WTC11 (cell line): ENCODE results near the gene CST9L.

Experiments
- CREB1 ChIP-seq: sonication (generic); formaldehyde crosslinking; IDR thresholded peaks from 2 replicates; pipeline ENCODE4 v1.8.0; 2023; ENCODE audit warnings: mild to moderate bottlenecking, missing genetic modification reagents
- FOXJ3 ChIP-seq: sonication (generic); formaldehyde crosslinking; IDR thresholded peaks from 2 replicates; pipeline ENCODE4 v1.9.0; 2021; ENCODE audit warnings: missing genetic modification reagents, mild to moderate bottlenecking, borderline replicate concordance
- GRHL2 ChIP-seq: fragments of 250-450 bp; sonication (Bioruptor Pico); IDR thresholded peaks from 2 replicates; pipeline ENCODE4 v1.8.0; 2022; ENCODE audit warnings: mild to moderate bottlenecking, moderate library complexity; ENCODE audit not compliant: insufficient replicate concordance, severe bottlenecking
- IRF2 ChIP-seq: sonication (generic); formaldehyde crosslinking; IDR thresholded peaks from 2 replicates; pipeline ENCODE4 v1.8.0; 2022; ENCODE audit warnings: low read depth, missing genetic modification reagents, borderline replicate concordance
- NFATC4 ChIP-seq: fragments of 250-450 bp; sonication (Bioruptor Pico); IDR thresholded peaks from 2 replicates; pipeline ENCODE4 v1.9.0; 2021; ENCODE audit warnings: mild to moderate bottlenecking
- PRRX2 ChIP-seq: fragments of 250-450 bp; sonication (Bioruptor Pico); IDR thresholded peaks from 2 replicates; pipeline ENCODE4 v1.8.0; 2021; ENCODE audit warnings: mild to moderate bottlenecking
- ZBTB21 ChIP-seq: sonication (generic); formaldehyde crosslinking; IDR thresholded peaks from 2 replicates; pipeline ENCODE4 v1.8.1; 2023; ENCODE audit warnings: mild to moderate bottlenecking, missing genetic modification reagents, borderline replicate concordance
- ZNF219 ChIP-seq: sonication (generic); formaldehyde crosslinking; IDR thresholded peaks from 2 replicates; pipeline ENCODE4 v1.8.0; 2023; ENCODE audit warnings: missing genetic modification reagents, mild to moderate bottlenecking, borderline replicate concordance
- TF ChIP-seq, protein P1 (sequence below): fragments of 200-600 bp; IDR thresholded peaks from 2 replicates; pipeline ENCODE4 v1.8.0; 2022; ENCODE audit warnings: antibody characterized with exemption
- TF ChIP-seq, protein P2 (sequence below): sonication (generic); formaldehyde crosslinking; IDR thresholded peaks from 2 replicates; pipeline ENCODE4 v1.8.1; 2022; ENCODE audit warnings: missing genetic modification reagents, borderline replicate concordance
- TF ChIP-seq, protein P3 (sequence below): fragments of 250-450 bp; sonication (Bioruptor Pico); IDR thresholded peaks from 2 replicates; pipeline ENCODE4 v2.1.2; 2022; ENCODE audit warnings: mild to moderate bottlenecking, moderate library complexity
- TF ChIP-seq, protein P4 (sequence below): sonication (generic); formaldehyde crosslinking; IDR thresholded peaks from 2 replicates; pipeline ENCODE4 v1.8.1; 2023; ENCODE audit warnings: mild to moderate bottlenecking, missing genetic modification reagents, moderate library complexity

DNA sequence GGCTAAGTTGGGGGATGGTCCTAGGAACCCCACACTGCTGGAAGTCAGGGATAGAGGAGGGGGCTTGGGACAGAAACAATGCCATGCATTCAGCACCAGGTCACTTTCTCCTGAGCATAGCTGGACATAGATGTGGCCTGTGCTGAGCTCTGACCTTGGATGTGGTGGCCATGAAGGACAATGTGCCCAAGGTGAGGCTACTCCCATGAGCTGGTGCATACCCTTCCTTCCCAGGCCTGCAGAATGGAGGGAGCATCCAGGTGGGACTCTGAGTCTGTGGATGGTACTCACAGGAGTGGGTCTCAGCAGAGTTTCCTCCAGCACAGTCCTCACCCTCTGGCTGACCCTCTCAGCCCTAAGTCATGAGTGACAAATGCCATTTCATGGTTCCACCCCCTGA is 16.9 kb downstream of the CST9L start:
- TF ChIP-seq, protein P1, sequence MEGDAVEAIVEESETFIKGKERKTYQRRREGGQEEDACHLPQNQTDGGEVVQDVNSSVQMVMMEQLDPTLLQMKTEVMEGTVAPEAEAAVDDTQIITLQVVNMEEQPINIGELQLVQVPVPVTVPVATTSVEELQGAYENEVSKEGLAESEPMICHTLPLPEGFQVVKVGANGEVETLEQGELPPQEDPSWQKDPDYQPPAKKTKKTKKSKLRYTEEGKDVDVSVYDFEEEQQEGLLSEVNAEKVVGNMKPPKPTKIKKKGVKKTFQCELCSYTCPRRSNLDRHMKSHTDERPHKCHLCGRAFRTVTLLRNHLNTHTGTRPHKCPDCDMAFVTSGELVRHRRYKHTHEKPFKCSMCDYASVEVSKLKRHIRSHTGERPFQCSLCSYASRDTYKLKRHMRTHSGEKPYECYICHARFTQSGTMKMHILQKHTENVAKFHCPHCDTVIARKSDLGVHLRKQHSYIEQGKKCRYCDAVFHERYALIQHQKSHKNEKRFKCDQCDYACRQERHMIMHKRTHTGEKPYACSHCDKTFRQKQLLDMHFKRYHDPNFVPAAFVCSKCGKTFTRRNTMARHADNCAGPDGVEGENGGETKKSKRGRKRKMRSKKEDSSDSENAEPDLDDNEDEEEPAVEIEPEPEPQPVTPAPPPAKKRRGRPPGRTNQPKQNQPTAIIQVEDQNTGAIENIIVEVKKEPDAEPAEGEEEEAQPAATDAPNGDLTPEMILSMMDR = no peak
- TF ChIP-seq ZNF219 = no peak
- no peak for TF ChIP-seq ZBTB21
- no peak for TF ChIP-seq CREB1 (CRISPR knock-in tag)
- TF ChIP-seq, protein P2, sequence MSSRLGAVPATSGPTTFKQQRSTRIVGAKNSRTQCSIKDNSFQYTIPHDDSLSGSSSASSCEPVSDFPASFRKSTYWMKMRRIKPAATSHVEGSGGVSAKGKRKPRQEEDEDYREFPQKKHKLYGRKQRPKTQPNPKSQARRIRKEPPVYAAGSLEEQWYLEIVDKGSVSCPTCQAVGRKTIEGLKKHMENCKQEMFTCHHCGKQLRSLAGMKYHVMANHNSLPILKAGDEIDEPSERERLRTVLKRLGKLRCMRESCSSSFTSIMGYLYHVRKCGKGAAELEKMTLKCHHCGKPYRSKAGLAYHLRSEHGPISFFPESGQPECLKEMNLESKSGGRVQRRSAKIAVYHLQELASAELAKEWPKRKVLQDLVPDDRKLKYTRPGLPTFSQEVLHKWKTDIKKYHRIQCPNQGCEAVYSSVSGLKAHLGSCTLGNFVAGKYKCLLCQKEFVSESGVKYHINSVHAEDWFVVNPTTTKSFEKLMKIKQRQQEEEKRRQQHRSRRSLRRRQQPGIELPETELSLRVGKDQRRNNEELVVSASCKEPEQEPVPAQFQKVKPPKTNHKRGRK (CRISPR knock-in tag) = no peak
- TF ChIP-seq FOXJ3 (CRISPR knock-in tag) = no peak
- TF ChIP-seq IRF2 = no peak
- no peak for TF ChIP-seq NFATC4 (CRISPR knock-in tag)
- TF ChIP-seq GRHL2 (CRISPR knock-in tag) = no peak
- TF ChIP-seq, protein P3, sequence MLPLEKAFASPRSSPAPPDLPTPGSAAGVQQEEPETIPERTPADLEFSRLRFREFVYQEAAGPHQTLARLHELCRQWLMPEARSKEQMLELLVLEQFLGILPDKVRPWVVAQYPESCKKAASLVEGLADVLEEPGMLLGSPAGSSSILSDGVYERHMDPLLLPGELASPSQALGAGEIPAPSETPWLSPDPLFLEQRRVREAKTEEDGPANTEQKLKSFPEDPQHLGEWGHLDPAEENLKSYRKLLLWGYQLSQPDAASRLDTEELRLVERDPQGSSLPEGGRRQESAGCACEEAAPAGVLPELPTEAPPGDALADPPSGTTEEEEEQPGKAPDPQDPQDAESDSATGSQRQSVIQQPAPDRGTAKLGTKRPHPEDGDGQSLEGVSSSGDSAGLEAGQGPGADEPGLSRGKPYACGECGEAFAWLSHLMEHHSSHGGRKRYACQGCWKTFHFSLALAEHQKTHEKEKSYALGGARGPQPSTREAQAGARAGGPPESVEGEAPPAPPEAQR (CRISPR knock-in tag) = no peak
- TF ChIP-seq PRRX2 = no peak
- TF ChIP-seq, protein P4, sequence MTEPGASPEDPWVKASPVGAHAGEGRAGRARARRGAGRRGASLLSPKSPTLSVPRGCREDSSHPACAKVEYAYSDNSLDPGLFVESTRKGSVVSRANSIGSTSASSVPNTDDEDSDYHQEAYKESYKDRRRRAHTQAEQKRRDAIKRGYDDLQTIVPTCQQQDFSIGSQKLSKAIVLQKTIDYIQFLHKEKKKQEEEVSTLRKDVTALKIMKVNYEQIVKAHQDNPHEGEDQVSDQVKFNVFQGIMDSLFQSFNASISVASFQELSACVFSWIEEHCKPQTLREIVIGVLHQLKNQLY (CRISPR knock-in tag) = no peak
